Mucosa of descending colon (tissue), 3 donors: ENCODE measurements around the gene GLIS1. TPM values are rescaled to one million over a fixed set of nuclear protein-coding genes. Genes with fewer than 3 reads are reported as not detected.

Experiments used
- ATAC-seq: fragments of 200-7000 bp; cut with Tn5 transposase; one replicate; pipeline ENCODE4 v1.9.1; 2020; ENCODE audit warnings: mild to moderate bottlenecking, moderate library complexity
- DNase-seq, 3 donors: peaks; one replicate each; pipeline ENCODE4 v3.0.0-alpha.2; 2020
- H3K36me3 ChIP-seq: fragments of 200-600 bp; one replicate; pipeline ENCODE4 v1.8.0; 2021; ENCODE audit warnings: low read depth, mild to moderate bottlenecking
- H3K4me1 ChIP-seq: fragments of 200-600 bp; one replicate; pipeline ENCODE4 v1.8.0; 2021; ENCODE audit warnings: low read depth, mild to moderate bottlenecking
- H3K4me3 ChIP-seq: fragments of 200-600 bp; one replicate; pipeline ENCODE4 v1.8.0; 2021; ENCODE audit warnings: mild to moderate bottlenecking
- H3K9me3 ChIP-seq: fragments of 200-600 bp; one replicate; pipeline ENCODE4 v1.8.0; 2021; ENCODE audit warnings: mild to moderate bottlenecking
- intact Hi-C, 2 donors: fragments of 100-400 bp; cut with DNase I in 1 of 2; cut with micrococcal nuclease in 1 of 2; formaldehyde crosslinking; loops; one replicate each; pipeline versions ENCODE4 v1.11.0 to v1.11.1; 2022; cut with DNase I, micrococcal nuclease
- total RNA-seq, 3 donors: library from RNA; stranded (reverse); fragmentation: NEBNext Ultra II Directional in 2 of 3; extraction: Animal tissue kit (Norgen Biotek cat#: 25700) in 2 of 3; gene quantifications; one replicate each; pipeline versions ENCODE4 v1.2.1 to v1.2.4, GENCODE V29; 2021 to 2023
- TF ChIP-seq, protein P1 (sequence below): fragments of 200-600 bp; IDR thresholded peaks from one replicate; pipeline ENCODE4 v1.8.0; 2022; ENCODE audit warnings: antibody characterized with exemption, mild to moderate bottlenecking
- donor health status: DM: no; HTN: no; CAD: no; lungs with moderate emphysema.
- donor health status: DM: no; HTN: no; CAD: no.
- donor health status: DM: no; HTN: yes; CAD: no.

Gene GLIS1
- total RNA-seq, 3 donors from 2014 or later = 0.09 to 0.24 (median 0.14) TPM

DNA sequence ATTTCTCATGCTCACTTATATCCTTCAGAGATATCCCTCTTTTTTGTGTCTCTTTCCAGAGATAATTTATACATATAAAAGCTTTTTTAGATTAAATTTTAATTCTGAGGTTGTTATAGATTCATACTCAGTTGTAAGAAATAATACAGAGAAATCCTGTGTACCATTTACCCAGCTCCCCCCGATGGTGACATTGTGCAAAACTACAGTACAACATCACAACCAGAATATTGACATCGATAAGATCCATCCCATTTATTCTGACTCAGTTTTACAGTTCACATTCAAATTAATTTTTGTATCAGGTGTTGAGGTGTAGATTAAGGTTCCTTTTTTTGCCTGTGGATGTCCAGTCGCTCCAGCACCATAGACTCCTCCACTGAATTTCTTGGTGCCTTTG is 265.5 kb downstream of the GLIS1 start:
- TF ChIP-seq, protein P1, sequence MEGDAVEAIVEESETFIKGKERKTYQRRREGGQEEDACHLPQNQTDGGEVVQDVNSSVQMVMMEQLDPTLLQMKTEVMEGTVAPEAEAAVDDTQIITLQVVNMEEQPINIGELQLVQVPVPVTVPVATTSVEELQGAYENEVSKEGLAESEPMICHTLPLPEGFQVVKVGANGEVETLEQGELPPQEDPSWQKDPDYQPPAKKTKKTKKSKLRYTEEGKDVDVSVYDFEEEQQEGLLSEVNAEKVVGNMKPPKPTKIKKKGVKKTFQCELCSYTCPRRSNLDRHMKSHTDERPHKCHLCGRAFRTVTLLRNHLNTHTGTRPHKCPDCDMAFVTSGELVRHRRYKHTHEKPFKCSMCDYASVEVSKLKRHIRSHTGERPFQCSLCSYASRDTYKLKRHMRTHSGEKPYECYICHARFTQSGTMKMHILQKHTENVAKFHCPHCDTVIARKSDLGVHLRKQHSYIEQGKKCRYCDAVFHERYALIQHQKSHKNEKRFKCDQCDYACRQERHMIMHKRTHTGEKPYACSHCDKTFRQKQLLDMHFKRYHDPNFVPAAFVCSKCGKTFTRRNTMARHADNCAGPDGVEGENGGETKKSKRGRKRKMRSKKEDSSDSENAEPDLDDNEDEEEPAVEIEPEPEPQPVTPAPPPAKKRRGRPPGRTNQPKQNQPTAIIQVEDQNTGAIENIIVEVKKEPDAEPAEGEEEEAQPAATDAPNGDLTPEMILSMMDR = no peak
- Histone ChIP-seq H3K4me3 (no peak overlapping the region), H3K9me3 (no peaks in the 10 kb centered on the region), H3K36me3 (no peaks in the 10 kb centered on the region), H3K4me1 (no peaks in the 10 kb centered on the region)
- ATAC-seq (no peak), DNase-seq (peak in 1 of 3 donors; percentile 11)
- intact Hi-C loops = no loop called here

DNA sequence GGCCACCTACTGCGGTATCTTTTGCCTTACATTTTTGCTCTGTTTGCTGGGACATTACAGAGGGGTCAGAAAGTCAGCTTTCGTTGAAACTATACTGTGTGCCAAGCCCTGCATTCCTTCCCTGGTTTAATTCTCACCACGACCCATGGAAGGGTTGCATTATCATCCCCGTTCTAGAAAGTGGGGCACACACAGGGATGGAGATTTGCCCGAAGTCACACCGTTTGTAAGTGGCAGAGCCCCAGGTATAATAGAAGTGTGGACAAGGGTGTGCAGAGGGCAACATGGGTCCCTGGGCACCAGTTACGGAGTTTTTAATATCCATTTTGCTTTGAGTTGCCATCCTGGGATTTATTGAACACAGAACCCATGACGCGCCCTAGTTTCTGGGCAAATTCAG is 268.0 kb downstream of the GLIS1 start:
- H3K36me3 ChIP-seq = no peaks in the 10 kb centered on the region
- no peaks in the 10 kb centered on the region for H3K9me3 ChIP-seq
- no peak overlapping the region for H3K4me3 ChIP-seq
- TF ChIP-seq, protein P1 = no peak
- intact Hi-C loops = no loop called here
- DNase-seq = no peak
- ATAC-seq = no peak
- H3K4me1 ChIP-seq = no peaks in the 10 kb centered on the region

DNA sequence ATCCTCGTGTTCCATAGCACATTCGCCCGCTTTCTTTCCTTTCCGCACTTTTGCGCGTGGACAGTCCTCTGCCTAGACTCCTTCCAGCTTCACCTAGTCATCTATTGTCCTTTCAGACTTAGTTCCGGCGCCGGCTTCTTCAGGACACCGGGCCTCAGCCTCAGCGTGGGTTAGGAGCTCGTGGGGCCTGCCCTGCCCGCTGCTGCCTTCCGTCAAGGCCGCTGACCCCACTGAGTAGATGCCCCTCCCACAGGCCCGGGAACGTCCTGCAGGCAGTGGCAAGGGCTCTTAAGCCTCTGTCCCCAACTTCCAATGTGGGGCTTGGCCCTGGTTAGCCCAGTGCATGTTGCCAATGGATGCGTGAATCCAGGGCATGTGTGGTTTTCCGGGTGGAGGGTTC is 268.4 kb downstream of the GLIS1 start:
- ATAC-seq = no peak
- H3K4me1 ChIP-seq = no peaks in the 10 kb centered on the region
- H3K9me3 ChIP-seq = no peaks in the 10 kb centered on the region
- no peak overlapping the region for H3K4me3 ChIP-seq
- intact Hi-C loops = no loop called here
- H3K36me3 ChIP-seq = no peaks in the 10 kb centered on the region
- DNase-seq = no peak
- TF ChIP-seq, protein P1 = no peak

DNA sequence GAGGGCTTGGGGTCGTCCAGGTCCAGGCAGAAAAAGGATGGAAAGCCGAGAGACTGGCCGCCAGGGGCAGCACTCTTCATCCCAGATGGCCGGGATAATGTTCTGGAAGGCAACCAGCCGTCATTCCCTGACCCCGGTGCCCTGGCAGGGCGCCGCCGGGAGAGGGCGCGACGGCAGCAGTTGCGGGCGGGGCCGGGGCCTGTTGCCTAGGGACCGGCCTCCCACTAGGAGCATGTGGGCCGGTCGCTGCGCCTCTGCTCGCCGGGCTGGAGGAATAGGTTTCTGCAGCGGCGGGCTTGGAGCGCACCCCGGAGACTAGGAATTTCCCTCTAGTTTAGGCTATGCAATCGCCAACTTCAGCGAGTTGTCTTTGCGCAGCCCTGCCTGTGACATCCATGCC is 268.8 kb downstream of the GLIS1 start:
- H3K4me1 ChIP-seq = no peaks in the 10 kb centered on the region
- TF ChIP-seq, protein P1 = peak; percentile 49
- ATAC-seq (peak; percentile 92), DNase-seq (peak; percentile 66 to 77 (median 74))
- H3K4me3 ChIP-seq = no peak overlapping the region
- H3K36me3 ChIP-seq = no peaks in the 10 kb centered on the region
- intact Hi-C loops = no loop called here
- H3K9me3 ChIP-seq = no peaks in the 10 kb centered on the region

DNA sequence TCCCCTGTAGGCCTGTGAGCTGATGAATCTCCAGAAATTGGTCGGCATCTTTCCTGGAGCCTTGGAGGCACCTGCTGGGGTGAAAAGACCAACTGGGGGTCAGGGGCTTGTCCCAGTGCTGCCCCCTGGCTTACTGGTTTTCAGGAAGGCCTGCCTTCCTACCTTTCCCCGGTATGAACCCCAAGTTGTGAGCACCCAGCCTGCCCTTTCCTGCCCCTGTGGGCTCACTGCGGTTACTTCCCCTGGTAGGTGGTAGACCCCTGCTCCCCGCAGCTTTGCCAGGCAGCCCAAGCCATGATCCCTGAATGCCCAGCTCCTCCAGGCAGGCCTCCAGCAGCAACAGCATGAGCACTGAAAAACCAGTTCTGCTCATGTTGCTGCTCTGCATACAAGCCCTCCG is 269.6 kb downstream of the GLIS1 start:
- H3K36me3 ChIP-seq = no peaks in the 10 kb centered on the region
- no peak overlapping the region for H3K4me3 ChIP-seq
- intact Hi-C loops = no loop called here
- DNase-seq = no peak
- ATAC-seq = no peak
- TF ChIP-seq, protein P1 = no peak
- no peaks in the 10 kb centered on the region for H3K4me1 ChIP-seq
- H3K9me3 ChIP-seq = no peaks in the 10 kb centered on the region

DNA sequence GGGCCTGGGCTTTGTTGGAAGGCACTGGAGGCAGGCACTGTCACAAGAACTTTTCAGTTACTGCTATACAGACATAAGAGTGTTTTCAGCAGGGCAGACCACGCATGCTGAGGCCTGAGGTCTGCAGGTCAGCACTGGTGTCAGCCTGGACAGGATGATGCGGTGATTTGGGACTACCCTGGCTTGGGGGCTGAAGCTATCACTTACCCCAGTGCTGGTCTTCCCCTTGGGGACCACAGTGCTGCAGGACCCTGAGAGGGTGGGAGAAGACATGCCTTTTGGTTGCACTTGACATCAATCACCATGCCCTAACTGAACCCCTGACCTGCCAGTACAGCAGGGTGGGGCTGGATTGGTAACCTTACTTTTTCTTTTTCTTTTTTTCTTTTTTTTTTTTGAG is 270.6 kb downstream of the GLIS1 start:
- TF ChIP-seq, protein P1 = no peak
- intact Hi-C loops = no loop called here
- H3K9me3 ChIP-seq = no peaks in the 10 kb centered on the region
- no peak overlapping the region for H3K4me3 ChIP-seq
- no peak for ATAC-seq
- no peaks in the 10 kb centered on the region for H3K36me3 ChIP-seq
- no peaks in the 10 kb centered on the region for H3K4me1 ChIP-seq
- no peak for DNase-seq
